ENCODE results near the gene EFCAB11. TPM values are rescaled to one million over a fixed set of nuclear protein-coding genes. Genes with fewer than 3 reads are reported as not detected.

Gene EFCAB11
- total and polyA plus RNA-seq, 2 of the 8 experiments (the other 6 are each of a cell fraction or from before 2014, with no cell fraction given): 6.8 to 12.8 TPM

- Histone ChIP-seq H3K9ac (replicated peaks in 1 of 4; ENCODE audit: extremely low read depth in 1 of 4, low read depth in 3 of 4, low read length in 3 of 4) (no peak overlapping the region), H3K23me2 (ENCODE audit: low read depth, low read length) (no peaks in the 10 kb centered on the region), H2BK12ac (ENCODE audit: low read depth, low read length) (no peak overlapping the region), H3K14ac (ENCODE audit: insufficient read length) (no peak overlapping the region), H4K8ac (ENCODE audit: extremely low read depth, insufficient read depth, low read length) (no peak overlapping the region), H3K79me2 (ENCODE audit: control insufficient read depth in 1 of 2, insufficient read depth in 2 of 2, low read length in 2 of 2) (no peaks in the 10 kb centered on the region), H3K27ac (ENCODE audit: low read depth, low read length) (no peak overlapping the region), H3K4ac (replicated peaks; ENCODE audit: insufficient read length, low read depth, low read length) (no peak overlapping the region), H3K4me3 (ENCODE audit: extremely low read depth in 1 of 4, insufficient read depth in 2 of 4, low read depth in 3 of 4, low read length in 4 of 4) (no peak overlapping the region), H3K9me3 (ENCODE audit: insufficient read depth in 2 of 2, low read depth in 1 of 2, low read length in 1 of 2) (no peaks in the 10 kb centered on the region), H4K20me1 (replicated peaks in 1 of 2; ENCODE audit: control insufficient read depth in 1 of 2, insufficient read depth in 2 of 2, low read length in 2 of 2) (no peaks in the 10 kb centered on the region), H3K56ac (replicated peaks; ENCODE audit: insufficient read length, low read depth, low read length) (no peak overlapping the region), H2AFZ (ENCODE audit: low read length) (peak overlapping the region; percentile 18; the same call in 1 of the 2 replicates), H3K4me1 (replicated peaks in 1 of 4; ENCODE audit: control insufficient read depth in 3 of 4, insufficient read depth in 4 of 4, low read length in 3 of 4) (peaks cover 3 to 12% (median 9%) of the 10 kb centered on the region in 4 experiments), H4K91ac (replicated peaks; ENCODE audit: insufficient read length, low read length) (no peak overlapping the region), H3K36me3 (ENCODE audit: control insufficient read depth in 2 of 4, insufficient read depth in 4 of 4, low read length in 3 of 4) (no peaks in the 10 kb centered on the region), H2AK5ac (ENCODE audit: low read depth, low read length) (no peak overlapping the region), H2BK5ac (ENCODE audit: low read depth, low read length) (no peak overlapping the region), H3K18ac (ENCODE audit: extremely low read depth, low read length) (no peak overlapping the region), H3K23ac (ENCODE audit: insufficient read length) (no peak overlapping the region), H2BK120ac (replicated peaks; ENCODE audit: low read depth, low read length) (no peak overlapping the region), H3K79me1 (ENCODE audit: low read depth, low read length) (no peaks in the 10 kb centered on the region), H3K4me2 (ENCODE audit: insufficient read depth in 1 of 2, low read depth in 2 of 2, low read length in 2 of 2) (no peak overlapping the region), H4K5ac (ENCODE audit: insufficient read length, low read depth, low read length) (no peak overlapping the region), H2BK15ac (ENCODE audit: low read length) (no peak overlapping the region), H2BK20ac (ENCODE audit: low read length) (no peak overlapping the region), H3K27me3 (replicated peaks in 1 of 4; ENCODE audit: control insufficient read depth in 3 of 4, extremely low read depth in 1 of 4, insufficient read depth in 3 of 4, low read length in 3 of 4) (no peaks in the 10 kb centered on the region)
- DNase-seq (ENCODE audit: low read depth in 1 of 2, low spot score in 2 of 2) (no peak), FAIRE-seq (no peak)
- no peak for TF ChIP-seq CTBP2 (IDR thresholded peaks at IDR 0.05; ENCODE audit: borderline replicate concordance, insufficient read depth, insufficient read length, low read length)
- no peak for TF ChIP-seq NRF1 (IDR thresholded peaks at IDR 0.05; ENCODE audit: low read depth, low read length)
- TF ChIP-seq ASH2L (IDR thresholded peaks at IDR 0.05; ENCODE audit: low read length): no peak
- TF ChIP-seq SIN3A (conservative IDR thresholded peaks at IDR 0.05 in 1 of 2, IDR thresholded peaks at IDR 0.05 in 1 of 2; ENCODE audit: low read depth in 1 of 2, low read length in 2 of 2): no peak
- TF ChIP-seq KDM4A (IDR thresholded peaks at IDR 0.05; ENCODE audit: low read depth, low read length, severe bottlenecking): no peak
- CTCF ChIA-PET (ENCODE audit: partially characterized antibody): interaction anchor here (1.0 to 1.6 kb wide), 2 partner anchors 336 to 744 kb away, joined by 4 to 6 read pairs; no protein-coding TSS in a partner anchor
- WGBS, 2 experiments (ENCODE audit: extremely low coverage in 1 of 2, insufficient coverage in 1 of 2, insufficient read length in 1 of 2, insufficient replicate concordance in 2 of 2, low coverage in 1 of 2, low lambda C conversion rate in 2 of 2, missing lambda C conversion rate in 1 of 2): 85% methylated on average over 3 of the region's 3 CpGs; no CpG with 5 or more reads in 1 of the 2 experiments
- POLR2A ChIA-PET (ENCODE audit: partially characterized antibody): no interaction called here
Measured at GRCh38 chr14:89771251-89771650, 183.3 kb downstream of the EFCAB11 start.
